ENCODE data around the gene CCDC86. TPM values are rescaled to one million over a fixed set of nuclear protein-coding genes. Genes with fewer than 3 reads are reported as not detected.

The CCDC86 gene
- total RNA-seq, 2 experiments from 2014 or later: 21.3 to 24.7 TPM

DNA sequence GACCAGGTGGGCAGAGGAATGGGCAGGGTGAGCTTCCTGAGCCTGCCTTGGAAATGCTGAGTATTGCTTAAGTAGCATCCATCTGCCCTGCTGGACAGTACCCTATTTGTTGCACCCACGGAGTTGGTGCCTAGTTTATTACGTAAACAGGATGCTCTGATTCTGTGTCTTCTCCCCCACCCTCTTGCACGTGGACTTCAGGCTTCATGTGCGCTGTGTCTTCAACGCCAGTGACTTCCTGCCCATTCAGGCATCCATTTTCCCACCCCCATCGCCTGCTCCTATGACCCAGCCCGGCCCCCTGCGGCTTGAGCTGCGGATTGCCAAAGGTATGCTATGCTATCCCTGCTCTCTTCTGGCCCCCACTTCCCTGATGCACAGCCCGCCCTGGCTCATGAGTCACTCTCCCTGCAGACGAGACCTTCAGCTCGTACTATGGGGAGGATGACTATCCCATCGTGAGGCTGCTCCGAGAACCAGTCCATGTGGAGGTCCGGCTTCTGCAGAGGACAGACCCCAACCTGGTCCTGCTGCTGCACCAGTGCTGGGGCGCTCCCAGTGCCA, 31.1 kb downstream of the CCDC86 start:
- Histone ChIP-seq H3K9me2 (ENCODE audit: insufficient read depth, low read length) (no peaks in the 10 kb centered on the region), H4K20me1 (ENCODE audit: insufficient read depth, low read length) (no peaks in the 10 kb centered on the region), H3K79me2 (ENCODE audit: insufficient read depth, low read depth, low read length) (no peaks in the 10 kb centered on the region), H3K27ac (ENCODE audit: low read depth, low read length, poor library complexity, severe bottlenecking) (no peak overlapping the region), H3K4me3 (ENCODE audit: low read depth, low read length, poor library complexity, severe bottlenecking) (no peak overlapping the region), H2AFZ (ENCODE audit: low read length) (no peak overlapping the region), H3K9me3 (ENCODE audit: low read length) (no peaks in the 10 kb centered on the region), H3K4me1 (ENCODE audit: insufficient read depth, low read length, poor library complexity, severe bottlenecking) (no peaks in the 10 kb centered on the region), H3K4me2 (ENCODE audit: low read length) (no peak overlapping the region), H3K36me3 (ENCODE audit: insufficient read depth, low read length) (0 out of 2 replicates have a peak, but pooled peaks cover 11% of the 10 kb centered on the region)
- no peak for DNase-seq (ENCODE audit: low spot score)
- intact Hi-C loops (cut with micrococcal nuclease; ENCODE audit: unreplicated experiment): no loop called here
- no TSS peak for BruUV-seq (replicated peaks)
- ChIA-PET POLR2A (no interaction called here), CTCF (ENCODE audit: unreplicated experiment) (interaction anchor here (0.7 kb wide), 1 partner anchor 602 kb away, joined by 7 read pairs; no protein-coding TSS in a partner anchor)
- TF ChIP-seq, protein P1, sequence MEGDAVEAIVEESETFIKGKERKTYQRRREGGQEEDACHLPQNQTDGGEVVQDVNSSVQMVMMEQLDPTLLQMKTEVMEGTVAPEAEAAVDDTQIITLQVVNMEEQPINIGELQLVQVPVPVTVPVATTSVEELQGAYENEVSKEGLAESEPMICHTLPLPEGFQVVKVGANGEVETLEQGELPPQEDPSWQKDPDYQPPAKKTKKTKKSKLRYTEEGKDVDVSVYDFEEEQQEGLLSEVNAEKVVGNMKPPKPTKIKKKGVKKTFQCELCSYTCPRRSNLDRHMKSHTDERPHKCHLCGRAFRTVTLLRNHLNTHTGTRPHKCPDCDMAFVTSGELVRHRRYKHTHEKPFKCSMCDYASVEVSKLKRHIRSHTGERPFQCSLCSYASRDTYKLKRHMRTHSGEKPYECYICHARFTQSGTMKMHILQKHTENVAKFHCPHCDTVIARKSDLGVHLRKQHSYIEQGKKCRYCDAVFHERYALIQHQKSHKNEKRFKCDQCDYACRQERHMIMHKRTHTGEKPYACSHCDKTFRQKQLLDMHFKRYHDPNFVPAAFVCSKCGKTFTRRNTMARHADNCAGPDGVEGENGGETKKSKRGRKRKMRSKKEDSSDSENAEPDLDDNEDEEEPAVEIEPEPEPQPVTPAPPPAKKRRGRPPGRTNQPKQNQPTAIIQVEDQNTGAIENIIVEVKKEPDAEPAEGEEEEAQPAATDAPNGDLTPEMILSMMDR (conservative IDR thresholded peaks at IDR 0.05; ENCODE audit: low read length): no peak
- no peak for TF ChIP-seq EZH2phosphoT487 (IDR thresholded peaks at IDR 0.05; ENCODE audit: borderline replicate concordance, low read depth, low read length)

- H3K4me2 ChIP-seq (ENCODE audit: low read length): no peak overlapping the region
- H3K4me1 ChIP-seq (ENCODE audit: insufficient read depth, low read length, poor library complexity, severe bottlenecking): no peaks in the 10 kb centered on the region
- H4K20me1 ChIP-seq (ENCODE audit: insufficient read depth, low read length): no peaks in the 10 kb centered on the region
- DNase-seq (ENCODE audit: low spot score): no peak
- H3K9me2 ChIP-seq (ENCODE audit: insufficient read depth, low read length): no peaks in the 10 kb centered on the region
- ChIA-PET CTCF (ENCODE audit: unreplicated experiment) (interaction anchor here (0.7 kb wide), 1 partner anchor 601 kb away, joined by 7 read pairs; no protein-coding TSS in a partner anchor), POLR2A (no interaction called here)
- H3K27ac ChIP-seq (ENCODE audit: low read depth, low read length, poor library complexity, severe bottlenecking): no peak overlapping the region
- H3K79me2 ChIP-seq (ENCODE audit: insufficient read depth, low read depth, low read length): no peaks in the 10 kb centered on the region
- H3K36me3 ChIP-seq (ENCODE audit: insufficient read depth, low read length): 0 out of 2 replicates have a peak, but pooled peaks cover 15% of the 10 kb centered on the region
- BruUV-seq (replicated peaks): no TSS peak
- intact Hi-C loops (cut with micrococcal nuclease; ENCODE audit: unreplicated experiment): no loop called here
- H3K9me3 ChIP-seq (ENCODE audit: low read length): no peaks in the 10 kb centered on the region
- H3K4me3 ChIP-seq (ENCODE audit: low read depth, low read length, poor library complexity, severe bottlenecking): no peak overlapping the region
- H2AFZ ChIP-seq (ENCODE audit: low read length): no peak overlapping the region
- TF ChIP-seq, protein P1 (conservative IDR thresholded peaks at IDR 0.05; ENCODE audit: low read length): no peak
- no peak for TF ChIP-seq EZH2phosphoT487 (IDR thresholded peaks at IDR 0.05; ENCODE audit: borderline replicate concordance, low read depth, low read length)
Observed at GRCh38 chr11:60873533-60873932, 31.6 kb downstream of the CCDC86 start.

Measured in OCI-LY7 (cell line).